Measurements from ENCODE around the gene RPRML. TPM values are rescaled to one million over a fixed set of nuclear protein-coding genes. Genes with fewer than 3 reads are reported as not detected.
A peak's percentile ranks its signal among the peaks of the same experiment; 100 is the strongest.
"Not testable (repeated sequence)": the region's sequence is repeated elsewhere in the genome, so short reads cannot be mapped to it uniquely, and the experiment has no call there.

The RPRML gene
- total and polyA plus RNA-seq, 5 donors: not detected

GRCh38 chr17:46989637-46990431 lies 10.8 kb upstream of the RPRML start:
- DNase-seq (no peak), ATAC-seq (peak in 1 of 2 donors; percentile 36)
- Histone ChIP-seq H3K4me1 (ENCODE audit: control insufficient read depth, insufficient read depth, low read length) (no peaks in the 10 kb centered on the region), H3K9me3 (ENCODE audit: control insufficient read depth, low read length) (no peaks in the 10 kb centered on the region), H3K27ac (ENCODE audit: low read length) (no peak overlapping the region), H3K4me3 (ENCODE audit: low read length) (no peak overlapping the region), H3K27me3 (ENCODE audit: control insufficient read depth, insufficient read depth) (no peaks in the 10 kb centered on the region)
- WGBS: 75% methylated on average over 11 of the region's 11 CpGs
- intact Hi-C loops (cut with DNase I): no loop called here

GRCh38 chr17:46987927-46988326 lies 8.9 kb upstream of the RPRML start:
- DNase-seq; ATAC-seq; intact Hi-C loops (cut with DNase I); H3K9me3 ChIP-seq (ENCODE audit: control insufficient read depth, low read length); H3K4me1 ChIP-seq (ENCODE audit: control insufficient read depth, insufficient read depth, low read length); H3K4me3 ChIP-seq (ENCODE audit: low read length); H3K27ac ChIP-seq (ENCODE audit: low read length); H3K27me3 ChIP-seq (ENCODE audit: control insufficient read depth, insufficient read depth): not testable (repeated sequence)
- WGBS: 86% methylated on average over 5 of the region's 5 CpGs

GRCh38 chr17:46986366-46986765 lies 7.3 kb upstream of the RPRML start:
- no peaks in the 10 kb centered on the region for H3K4me1 ChIP-seq (ENCODE audit: control insufficient read depth, insufficient read depth, low read length)
- no peak overlapping the region for H3K4me3 ChIP-seq (ENCODE audit: low read length)
- WGBS: 86% methylated on average over 7 of the region's 7 CpGs
- H3K27ac ChIP-seq (ENCODE audit: low read length): no peak overlapping the region
- DNase-seq (no peak), ATAC-seq (no peak)
- H3K27me3 ChIP-seq (ENCODE audit: control insufficient read depth, insufficient read depth): no peaks in the 10 kb centered on the region
- H3K9me3 ChIP-seq (ENCODE audit: control insufficient read depth, low read length): no peaks in the 10 kb centered on the region
- intact Hi-C loops (cut with DNase I): no loop called here

GRCh38 chr17:46984892-46985291 lies 5.8 kb upstream of the RPRML start:
- Histone ChIP-seq H3K4me1 (ENCODE audit: control insufficient read depth, insufficient read depth, low read length) (no peaks in the 10 kb centered on the region), H3K27ac (ENCODE audit: low read length) (no peak overlapping the region), H3K9me3 (ENCODE audit: control insufficient read depth, low read length) (no peaks in the 10 kb centered on the region), H3K27me3 (ENCODE audit: control insufficient read depth, insufficient read depth) (no peaks in the 10 kb centered on the region), H3K4me3 (ENCODE audit: low read length) (no peak overlapping the region)
- 58% methylated on average over 5 of the region's 5 CpGs for WGBS
- DNase-seq (no peak), ATAC-seq (no peak)
- intact Hi-C loops (cut with DNase I): no loop called here

- Histone ChIP-seq H3K4me1 (ENCODE audit: control insufficient read depth, insufficient read depth, low read length) (no peaks in the 10 kb centered on the region), H3K27me3 (ENCODE audit: control insufficient read depth, insufficient read depth) (no peaks in the 10 kb centered on the region), H3K27ac (ENCODE audit: low read length) (peak overlapping the region; percentile 56), H3K9me3 (ENCODE audit: control insufficient read depth, low read length) (no peaks in the 10 kb centered on the region), H3K4me3 (ENCODE audit: low read length) (no peak overlapping the region)
- ATAC-seq: peak; percentile 65 to 66
- WGBS: 58% methylated on average over 6 of the region's 6 CpGs
- intact Hi-C loops (cut with DNase I): no loop called here
- no peak for DNase-seq
Measured at GRCh38 chr17:46984341-46984740, 5.3 kb upstream of the RPRML start.

- H3K4me1 ChIP-seq (ENCODE audit: control insufficient read depth, insufficient read depth, low read length): no peaks in the 10 kb centered on the region
- 65% methylated on average over 6 of the region's 6 CpGs for WGBS
- no peak overlapping the region for H3K27ac ChIP-seq (ENCODE audit: low read length)
- H3K4me3 ChIP-seq (ENCODE audit: low read length): no peak overlapping the region
- DNase-seq (no peak), ATAC-seq (no peak)
- H3K9me3 ChIP-seq (ENCODE audit: control insufficient read depth, low read length): no peaks in the 10 kb centered on the region
- intact Hi-C loops (cut with DNase I): no loop called here
- no peaks in the 10 kb centered on the region for H3K27me3 ChIP-seq (ENCODE audit: control insufficient read depth, insufficient read depth)
Measured at GRCh38 chr17:46983782-46984181, 4.7 kb upstream of the RPRML start.

GRCh38 chr17:46982577-46982976 lies 3.5 kb upstream of the RPRML start:
- no peak overlapping the region for H3K27ac ChIP-seq (ENCODE audit: low read length)
- no peaks in the 10 kb centered on the region for H3K4me1 ChIP-seq (ENCODE audit: control insufficient read depth, insufficient read depth, low read length)
- intact Hi-C loops (cut with DNase I): no loop called here
- H3K4me3 ChIP-seq (ENCODE audit: low read length): no peak overlapping the region
- 88% methylated on average over 6 of the region's 6 CpGs for WGBS
- DNase-seq: no peak
- H3K9me3 ChIP-seq (ENCODE audit: control insufficient read depth, low read length): no peaks in the 10 kb centered on the region
- H3K27me3 ChIP-seq (ENCODE audit: control insufficient read depth, insufficient read depth): no peaks in the 10 kb centered on the region
- ATAC-seq: no peak

- no peak overlapping the region for H3K27ac ChIP-seq (ENCODE audit: low read length)
- ATAC-seq: peak; percentile 32 to 65
Measured at GRCh38 chr17:46978489-46979146, 435 bp downstream of the RPRML start.

GRCh38 chr17:46977750-46978488 lies 1.1 kb downstream of the RPRML start:
- 12% methylated on average over 36 of the region's 36 CpGs for WGBS
- peak overlapping the region; percentile 59 for H3K4me3 ChIP-seq (ENCODE audit: low read length)
- no peak for ATAC-seq
- H3K4me1 ChIP-seq (ENCODE audit: control insufficient read depth, insufficient read depth, low read length): no peaks in the 10 kb centered on the region
- intact Hi-C loops (cut with DNase I): no loop called here
- no peak overlapping the region for H3K27ac ChIP-seq (ENCODE audit: low read length)
- H3K27me3 ChIP-seq (ENCODE audit: control insufficient read depth, insufficient read depth): no peaks in the 10 kb centered on the region
- no peaks in the 10 kb centered on the region for H3K9me3 ChIP-seq (ENCODE audit: control insufficient read depth, low read length)
- DNase-seq: no peak

More at GRCh38 chr17:46978489-46979146, 435 bp downstream of the RPRML start:
- Histone ChIP-seq H3K4me1 (ENCODE audit: control insufficient read depth, insufficient read depth, low read length) (no peaks in the 10 kb centered on the region), H3K4me3 (ENCODE audit: low read length) (peak overlapping the region; percentile 59), H3K27me3 (ENCODE audit: control insufficient read depth, insufficient read depth) (no peaks in the 10 kb centered on the region), H3K9me3 (ENCODE audit: control insufficient read depth, low read length) (no peaks in the 10 kb centered on the region)
- intact Hi-C loops (cut with DNase I): no loop called here
- peak in 2 of 3 donors; percentile 48 to 61 for DNase-seq
- under 1% methylated on average over 83 of the region's 83 CpGs for WGBS

GRCh38 chr17:46977348-46977747 lies 1.7 kb downstream of the RPRML start:
- no peaks in the 10 kb centered on the region for H3K27me3 ChIP-seq (ENCODE audit: control insufficient read depth, insufficient read depth)
- no peak overlapping the region for H3K27ac ChIP-seq (ENCODE audit: low read length)
- 35% methylated on average over 7 of the region's 7 CpGs for WGBS
- ATAC-seq (peak in 1 of 2 donors; percentile 27), DNase-seq (no peak)
- H3K9me3 ChIP-seq (ENCODE audit: control insufficient read depth, low read length): no peaks in the 10 kb centered on the region
- H3K4me1 ChIP-seq (ENCODE audit: control insufficient read depth, insufficient read depth, low read length): no peaks in the 10 kb centered on the region
- intact Hi-C loops (cut with DNase I): no loop called here
- H3K4me3 ChIP-seq (ENCODE audit: low read length): no peak overlapping the region

Measured in right cardiac atrium (tissue), 5 donors.